ENCODE measurements around the gene RFTN1. TPM values are rescaled to one million over a fixed set of nuclear protein-coding genes. Genes with fewer than 3 reads are reported as not detected.

RFTN1 gene
- total RNA-seq, 2 experiments from 2014 or later = 55.7 to 56.4 TPM

DNA sequence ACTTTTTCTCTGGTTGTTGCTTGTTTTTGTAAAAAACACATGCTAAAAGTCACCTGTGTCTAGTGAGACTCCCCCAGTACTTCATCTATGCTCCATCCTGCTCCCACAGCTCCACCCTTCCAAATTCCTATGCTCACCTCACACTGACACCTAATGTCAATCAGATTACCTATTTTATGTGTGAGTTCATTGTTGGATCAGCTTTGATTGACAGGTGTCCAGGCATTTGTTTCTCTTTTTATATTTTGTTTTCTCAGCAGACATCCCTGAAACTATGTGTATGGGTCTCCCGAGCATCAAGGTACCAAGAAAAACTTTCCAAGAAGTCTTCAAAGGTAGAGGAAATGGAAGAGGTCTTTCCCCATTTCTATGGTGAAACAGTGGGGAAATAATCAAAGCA, 13.4 kb downstream of the RFTN1 start:
- DNase-seq (no peak), ATAC-seq (ENCODE audit: poor library complexity) (no peak)
- ChIA-PET POLR2A (interaction anchor here (3.7 kb wide), 1 partner anchor 12 kb away, joined by 14 read pairs; no protein-coding TSS in a partner anchor), CTCF (no interaction called here)
- Mint-ChIP-seq H3K36me3 (ENCODE audit: low read depth) (peaks cover 44% of the 10 kb centered on the region), H3K4me1 (ENCODE audit: low read depth) (peaks cover 81% of the 10 kb centered on the region), H3K27ac (peak overlapping the region; percentile 5), H3K9me3 (no peaks in the 10 kb centered on the region), H3K27me3 (no peaks in the 10 kb centered on the region), H3K4me3 (no peak overlapping the region)
- no peaks in the 10 kb centered on the region for H3K27me3 ChIP-seq (ENCODE audit: control insufficient read depth in 1 of 2, insufficient read depth in 2 of 2, low read length in 2 of 2)
- peaks cover 0 to 6% of the 10 kb centered on the region in 2 experiments for H3K9me3 ChIP-seq (ENCODE audit: control insufficient read depth in 1 of 2, insufficient read depth in 1 of 2, low read length in 2 of 2)
- H3K4me1 ChIP-seq (ENCODE audit: insufficient read depth, low read length) = peaks cover 33% of the 10 kb centered on the region
- H3K36me3 ChIP-seq (ENCODE audit: insufficient read depth, low read length) = peaks cover 12% of the 10 kb centered on the region
- TF ChIP-seq, protein P1, sequence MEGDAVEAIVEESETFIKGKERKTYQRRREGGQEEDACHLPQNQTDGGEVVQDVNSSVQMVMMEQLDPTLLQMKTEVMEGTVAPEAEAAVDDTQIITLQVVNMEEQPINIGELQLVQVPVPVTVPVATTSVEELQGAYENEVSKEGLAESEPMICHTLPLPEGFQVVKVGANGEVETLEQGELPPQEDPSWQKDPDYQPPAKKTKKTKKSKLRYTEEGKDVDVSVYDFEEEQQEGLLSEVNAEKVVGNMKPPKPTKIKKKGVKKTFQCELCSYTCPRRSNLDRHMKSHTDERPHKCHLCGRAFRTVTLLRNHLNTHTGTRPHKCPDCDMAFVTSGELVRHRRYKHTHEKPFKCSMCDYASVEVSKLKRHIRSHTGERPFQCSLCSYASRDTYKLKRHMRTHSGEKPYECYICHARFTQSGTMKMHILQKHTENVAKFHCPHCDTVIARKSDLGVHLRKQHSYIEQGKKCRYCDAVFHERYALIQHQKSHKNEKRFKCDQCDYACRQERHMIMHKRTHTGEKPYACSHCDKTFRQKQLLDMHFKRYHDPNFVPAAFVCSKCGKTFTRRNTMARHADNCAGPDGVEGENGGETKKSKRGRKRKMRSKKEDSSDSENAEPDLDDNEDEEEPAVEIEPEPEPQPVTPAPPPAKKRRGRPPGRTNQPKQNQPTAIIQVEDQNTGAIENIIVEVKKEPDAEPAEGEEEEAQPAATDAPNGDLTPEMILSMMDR (IDR thresholded peaks at IDR 0.05) = no peak
- intact Hi-C loops (cut with DNase I, micrococcal nuclease) = no loop called here
- no peak overlapping the region for H3K4me3 ChIP-seq (ENCODE audit: low read length)
- H3K27ac ChIP-seq (ENCODE audit: low read depth in 1 of 2, low read length in 2 of 2) = no peak overlapping the region

DNA sequence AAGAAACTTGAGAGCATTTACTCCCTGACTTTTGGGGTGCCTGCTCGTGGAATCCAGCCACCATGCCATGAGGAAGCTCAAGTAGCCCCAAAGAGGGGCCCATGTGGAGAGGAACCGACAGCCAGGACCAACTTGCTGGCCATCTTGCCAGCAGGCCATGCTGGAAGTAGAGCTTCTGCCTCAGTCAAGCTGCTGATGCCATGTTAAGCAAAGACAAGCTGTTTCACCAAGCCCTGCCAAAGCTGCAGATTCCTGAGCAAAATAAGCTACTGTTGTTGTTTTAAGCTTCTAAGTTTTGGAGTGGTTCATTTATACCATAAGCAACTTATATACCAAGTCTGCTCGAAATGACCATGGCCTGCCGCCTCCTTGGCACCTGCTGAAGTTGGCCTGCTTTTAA, 14.1 kb downstream of the RFTN1 start:
- Mint-ChIP-seq H3K4me3 (no peak overlapping the region), H3K9me3 (no peaks in the 10 kb centered on the region), H3K27ac (peak overlapping the region; percentile 53), H3K27me3 (no peaks in the 10 kb centered on the region), H3K36me3 (ENCODE audit: low read depth) (peaks cover 42% of the 10 kb centered on the region), H3K4me1 (ENCODE audit: low read depth) (peaks cover 81% of the 10 kb centered on the region)
- Histone ChIP-seq H3K27ac (ENCODE audit: low read depth in 1 of 2, low read length in 2 of 2) (no peak overlapping the region), H3K36me3 (ENCODE audit: insufficient read depth, low read length) (peaks cover 9% of the 10 kb centered on the region), H3K9me3 (ENCODE audit: control insufficient read depth in 1 of 2, insufficient read depth in 1 of 2, low read length in 2 of 2) (peaks cover 0 to 6% of the 10 kb centered on the region in 2 experiments), H3K4me1 (ENCODE audit: insufficient read depth, low read length) (peaks cover 36% of the 10 kb centered on the region), H3K4me3 (ENCODE audit: low read length) (no peak overlapping the region), H3K27me3 (ENCODE audit: control insufficient read depth in 1 of 2, insufficient read depth in 2 of 2, low read length in 2 of 2) (no peaks in the 10 kb centered on the region)
- intact Hi-C loops (cut with DNase I, micrococcal nuclease) = no loop called here
- POLR2A ChIA-PET = interaction anchor here (3.7 kb wide), 1 partner anchor 12 kb away, joined by 14 read pairs; no protein-coding TSS in a partner anchor
- ATAC-seq (ENCODE audit: poor library complexity) (no peak), DNase-seq (no peak)
- CTCF ChIA-PET = no interaction called here
- TF ChIP-seq, protein P1 (IDR thresholded peaks at IDR 0.05) = no peak

DNA sequence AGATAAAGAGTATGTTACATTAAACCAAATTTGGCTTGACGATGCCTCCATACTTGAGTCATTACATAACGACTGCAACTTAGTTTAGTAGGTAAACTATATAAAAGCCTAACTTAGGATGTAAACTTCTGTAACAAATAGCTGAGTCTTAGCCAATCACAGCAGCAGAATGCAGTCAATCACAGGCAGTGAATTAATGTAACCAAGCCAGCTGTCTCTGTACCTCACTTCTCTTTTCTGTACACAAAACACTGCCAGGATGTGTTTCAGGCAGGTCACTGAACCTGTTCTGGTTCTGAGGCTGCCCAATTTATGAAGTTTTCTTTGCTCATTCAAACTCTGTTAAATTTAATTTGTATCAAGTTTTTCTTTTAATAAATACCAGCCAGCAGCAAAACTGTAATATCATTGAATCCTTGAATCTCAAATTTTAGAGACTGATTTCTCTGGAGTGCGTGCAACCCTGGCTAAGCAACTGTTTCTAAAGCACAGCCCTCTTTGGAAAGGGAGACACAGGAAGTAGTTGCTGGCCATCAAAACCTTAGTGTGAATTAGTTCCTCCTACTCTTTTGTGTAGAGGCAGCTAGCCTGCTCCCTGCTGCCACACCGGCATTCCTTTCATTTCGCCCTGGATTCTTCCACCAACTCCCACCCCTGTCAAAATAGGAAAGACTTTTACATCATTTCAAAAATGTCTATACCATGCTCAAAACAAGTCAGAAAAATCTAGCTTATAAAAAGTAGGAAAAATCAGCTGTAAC, 15.2 kb downstream of the RFTN1 start:
- TF ChIP-seq, protein P1 (IDR thresholded peaks at IDR 0.05) = no peak
- H3K36me3 ChIP-seq (ENCODE audit: insufficient read depth, low read length) = peaks cover 11% of the 10 kb centered on the region
- no peak overlapping the region for H3K4me3 ChIP-seq (ENCODE audit: low read length)
- Mint-ChIP-seq H3K36me3 (ENCODE audit: low read depth) (peaks cover 43% of the 10 kb centered on the region), H3K4me3 (no peak overlapping the region), H3K4me1 (ENCODE audit: low read depth) (peaks cover 73% of the 10 kb centered on the region), H3K27ac (peak overlapping the region; percentile 53), H3K9me3 (no peaks in the 10 kb centered on the region), H3K27me3 (no peaks in the 10 kb centered on the region)
- POLR2A ChIA-PET = interaction anchor here (0.9 to 4.2 kb wide), 3 partner anchors 13 to 29 kb away, joined by 3 to 38 read pairs (median 14); no protein-coding TSS in a partner anchor
- intact Hi-C loops (cut with DNase I, micrococcal nuclease) = no loop called here
- peaks cover 36% of the 10 kb centered on the region for H3K4me1 ChIP-seq (ENCODE audit: insufficient read depth, low read length)
- CTCF ChIA-PET = no interaction called here
- ATAC-seq (ENCODE audit: poor library complexity) (no peak), DNase-seq (no peak)
- H3K27me3 ChIP-seq (ENCODE audit: control insufficient read depth in 1 of 2, insufficient read depth in 2 of 2, low read length in 2 of 2) = no peaks in the 10 kb centered on the region
- no peak overlapping the region for H3K27ac ChIP-seq (ENCODE audit: low read depth in 1 of 2, low read length in 2 of 2)
- peaks cover 0 to 6% of the 10 kb centered on the region in 2 experiments for H3K9me3 ChIP-seq (ENCODE audit: control insufficient read depth in 1 of 2, insufficient read depth in 1 of 2, low read length in 2 of 2)

All from CD4-positive, alpha-beta T cell (primary cell).